Breast epithelium (tissue), 3 donors: ENCODE measurements around the gene PTPRG.

Experiments used
- CTCF ChIP-seq, 3 donors: fragments of 450-650 bp; IDR thresholded peaks; one replicate each; pipeline ENCODE4 v1.5.1; 2016 to 2017; ENCODE audit warnings: antibody characterized with exemption in 3 of 3, mild to moderate bottlenecking in 3 of 3, moderate library complexity in 3 of 3
- POLR2AphosphoS5 ChIP-seq, 3 donors: sonication (generic); formaldehyde crosslinking; IDR thresholded peaks; one replicate each; pipeline ENCODE4 v1.6.1; 2017; ENCODE audit warnings: antibody characterized with exemption in 3 of 3

DNA sequence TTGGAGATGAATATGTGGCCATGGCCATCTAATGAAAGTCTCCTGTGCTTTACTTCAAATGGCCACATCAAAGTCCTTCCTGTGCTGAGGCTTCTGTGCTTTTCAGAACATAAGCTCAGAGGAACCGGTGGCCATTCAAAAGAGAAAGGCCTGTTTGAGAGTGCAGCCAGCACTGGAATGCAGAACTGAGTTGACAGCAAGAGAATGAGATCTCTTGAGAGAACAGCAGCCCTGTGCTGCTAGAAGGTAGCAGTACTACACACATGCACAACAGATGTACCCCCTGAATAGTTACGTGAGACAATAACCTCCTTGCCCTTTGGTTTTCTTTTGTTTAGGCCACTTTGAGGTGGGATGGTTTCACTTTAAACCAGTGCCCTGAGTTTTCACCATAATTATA is 292.5 kb downstream of the PTPRG start:
- TF ChIP-seq CTCF (IDR thresholded peaks at IDR 0.05) (no peak), POLR2AphosphoS5 (IDR thresholded peaks at IDR 0.05) (no peak)
